Left forelimb (tissue), 1 donor: ENCODE results near the gene GALNT2.

Experiments used
- DNase-seq: peaks from one replicate; pipeline ENCODE4 v3.0.0-alpha.2; 2018; ENCODE audit warnings: low spot score

Gene GALNT2

DNA sequence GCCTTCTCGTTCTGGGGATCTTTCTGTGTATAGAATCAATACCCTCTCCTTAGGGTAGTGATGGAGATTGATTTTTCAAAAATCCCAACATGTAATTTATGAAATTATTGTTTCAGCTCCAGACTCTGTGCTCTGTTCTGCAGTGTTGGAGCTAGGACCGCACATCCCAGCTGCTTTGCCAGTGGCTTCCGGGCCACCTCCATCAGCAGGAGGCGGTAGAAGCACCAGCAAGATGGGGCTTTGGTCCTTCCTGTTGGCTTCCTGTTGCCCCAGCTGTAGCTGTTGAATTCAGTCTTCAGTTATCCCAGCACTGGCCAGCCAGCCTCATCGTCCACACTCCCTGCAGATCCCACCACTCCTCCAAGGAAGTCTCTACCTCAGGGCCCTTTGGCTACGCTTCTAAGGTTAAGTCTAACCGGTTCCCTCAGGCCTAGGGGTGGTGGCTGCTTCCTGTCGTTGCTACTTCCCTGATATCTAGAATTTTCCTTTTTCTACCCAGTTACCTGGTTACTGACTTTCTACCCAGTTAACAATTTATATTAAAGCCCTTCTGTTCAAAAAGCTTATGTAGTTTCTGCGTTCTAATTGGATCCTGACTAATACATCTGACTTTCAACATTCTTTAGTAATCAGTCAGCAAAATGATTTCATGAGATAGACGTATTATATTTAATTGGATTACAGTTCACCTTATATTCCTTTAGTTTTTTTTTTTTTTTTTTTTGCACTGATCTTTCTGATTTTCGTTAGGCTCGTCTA lies 24.6 kb downstream of the GALNT2 start:
- DNase-seq, result no peak

DNA sequence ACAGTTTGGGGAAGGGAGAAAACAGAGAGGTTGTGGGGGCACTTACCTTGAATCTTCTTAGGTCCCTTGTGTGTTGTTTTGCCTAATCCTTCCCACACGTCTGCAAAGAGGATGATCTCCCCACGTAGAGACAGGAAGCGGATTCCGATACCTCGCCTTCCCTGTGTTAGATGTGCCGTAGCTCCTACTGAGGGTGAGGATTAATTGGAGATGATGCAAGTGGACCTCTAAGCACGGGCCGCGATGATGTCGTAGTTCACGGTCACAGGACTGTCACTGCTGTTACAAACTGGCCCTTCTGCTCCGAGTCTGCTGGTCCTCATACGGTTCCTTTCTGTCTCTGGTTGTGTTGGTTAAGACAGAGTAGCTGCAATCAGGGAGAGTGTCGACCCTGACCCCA lies 27.7 kb downstream of the GALNT2 start:
- no peak for DNase-seq

- DNase-seq, result no peak
Measured at GRCh38 chr1:230095938-230096337, 28.9 kb downstream of the GALNT2 start.

DNA sequence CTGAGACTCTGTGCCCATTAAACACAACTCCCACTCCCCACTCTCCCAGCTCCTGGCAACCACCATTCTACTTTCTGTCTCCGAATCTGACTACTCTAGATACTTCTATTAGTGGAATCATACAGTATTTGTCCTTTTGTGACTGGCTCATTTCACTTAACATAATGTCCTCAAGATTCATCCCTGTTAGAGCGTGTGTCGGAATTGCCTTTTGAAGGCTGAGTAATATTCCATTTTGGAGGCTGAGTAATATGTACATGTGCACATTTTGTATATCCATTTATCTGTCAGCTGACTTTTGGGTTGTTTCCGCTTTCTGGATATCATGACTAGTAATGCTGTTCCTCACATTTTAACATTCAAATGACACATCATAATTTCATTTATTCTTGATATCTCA lies 30.3 kb downstream of the GALNT2 start:
- DNase-seq, result no peak

- DNase-seq, result no peak
Measured at GRCh38 chr1:230098723-230099122, 31.7 kb downstream of the GALNT2 start.

DNA sequence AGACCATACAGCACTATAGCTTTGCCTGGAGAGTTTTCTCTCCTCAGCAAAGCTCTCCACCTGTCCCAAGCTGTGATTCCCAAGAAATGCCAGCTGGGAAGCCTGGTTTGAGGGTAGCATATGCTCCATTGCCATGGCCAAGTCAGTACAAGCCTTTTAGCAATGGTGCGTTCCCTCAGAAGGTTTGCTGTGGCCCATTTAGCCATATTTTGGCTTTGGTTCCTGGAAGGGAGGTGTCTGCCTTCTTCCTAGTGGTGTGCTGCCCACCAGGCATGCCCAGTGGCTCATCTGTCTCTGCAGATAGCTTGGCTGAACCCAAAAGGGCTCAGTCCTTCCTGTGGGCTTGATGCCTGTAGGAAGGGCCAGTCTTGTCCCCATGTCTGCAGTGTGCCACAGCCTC lies 32.4 kb downstream of the GALNT2 start:
- DNase-seq, result no peak

DNA sequence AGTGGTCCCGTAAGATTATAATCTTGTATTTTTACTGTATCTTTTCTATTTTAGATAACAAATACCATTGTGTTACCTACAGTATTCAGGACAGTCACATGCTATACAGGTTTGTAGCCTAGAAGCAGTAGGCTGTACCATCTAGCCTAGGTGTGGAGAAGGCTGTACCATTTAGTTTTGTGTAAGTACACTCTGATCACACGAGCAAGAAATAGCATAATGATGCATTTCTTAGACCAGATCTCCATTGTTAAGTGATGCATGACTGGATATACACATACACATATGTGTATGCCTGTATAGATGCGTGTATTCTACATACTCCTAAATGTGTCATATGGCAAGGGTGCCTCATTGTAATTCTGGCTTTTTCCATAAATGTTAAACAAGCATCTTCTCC lies 33.9 kb downstream of the GALNT2 start:
- no peak for DNase-seq

- DNase-seq, result no peak
Measured at GRCh38 chr1:230101556-230101955, 34.5 kb downstream of the GALNT2 start.

- DNase-seq, result no peak
Measured at GRCh38 chr1:230102046-230102445, 35.0 kb downstream of the GALNT2 start.

- no peak for DNase-seq
Measured at GRCh38 chr1:230102472-230102871, 35.4 kb downstream of the GALNT2 start.

DNA sequence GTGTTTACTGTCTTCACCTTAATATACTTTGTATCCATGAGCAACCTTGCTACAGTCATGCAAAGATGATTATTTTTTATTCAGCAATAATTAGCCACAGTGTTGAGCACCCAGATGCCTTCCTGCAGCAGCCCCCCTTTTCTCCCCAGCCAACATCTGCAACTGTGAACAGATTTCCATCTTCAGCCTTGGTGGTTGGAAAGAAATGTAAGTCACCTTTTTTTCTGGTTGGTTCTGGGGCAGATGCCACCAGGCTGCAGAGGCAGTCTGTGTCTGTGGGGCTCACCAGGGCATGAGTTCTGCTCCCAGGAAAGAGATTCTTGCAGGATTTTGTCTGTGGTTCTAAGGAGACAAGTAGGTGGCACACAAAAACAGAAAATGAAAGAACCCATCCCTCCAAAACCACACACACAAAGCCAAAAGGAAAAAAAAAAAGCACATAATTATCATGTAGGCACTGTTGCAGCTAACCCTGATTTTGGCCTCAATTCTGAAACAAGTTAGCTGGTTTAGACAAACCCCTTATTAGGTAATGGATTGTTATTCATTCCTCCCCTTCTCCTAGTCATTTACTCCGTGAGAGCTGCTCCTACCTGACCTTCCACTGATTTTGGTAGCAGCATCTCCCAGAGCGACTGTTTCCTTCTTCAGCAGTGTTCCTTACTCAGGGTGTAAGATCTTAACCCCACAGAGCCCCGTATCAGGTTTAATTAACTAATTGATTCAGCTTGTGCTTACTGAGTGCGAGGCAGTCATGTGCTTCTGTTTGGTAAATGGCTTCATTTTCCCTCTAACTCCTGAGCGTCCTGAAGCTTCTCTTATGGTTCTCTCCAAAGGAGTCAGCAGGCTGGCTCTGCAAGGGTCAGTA lies 36.5 kb downstream of the GALNT2 start:
- no peak for DNase-seq

- DNase-seq, result peak; percentile 78
Measured at GRCh38 chr1:230104395-230105244, 37.6 kb downstream of the GALNT2 start.

- no peak for DNase-seq
Measured at GRCh38 chr1:230105245-230105753, 38.3 kb downstream of the GALNT2 start.

DNA sequence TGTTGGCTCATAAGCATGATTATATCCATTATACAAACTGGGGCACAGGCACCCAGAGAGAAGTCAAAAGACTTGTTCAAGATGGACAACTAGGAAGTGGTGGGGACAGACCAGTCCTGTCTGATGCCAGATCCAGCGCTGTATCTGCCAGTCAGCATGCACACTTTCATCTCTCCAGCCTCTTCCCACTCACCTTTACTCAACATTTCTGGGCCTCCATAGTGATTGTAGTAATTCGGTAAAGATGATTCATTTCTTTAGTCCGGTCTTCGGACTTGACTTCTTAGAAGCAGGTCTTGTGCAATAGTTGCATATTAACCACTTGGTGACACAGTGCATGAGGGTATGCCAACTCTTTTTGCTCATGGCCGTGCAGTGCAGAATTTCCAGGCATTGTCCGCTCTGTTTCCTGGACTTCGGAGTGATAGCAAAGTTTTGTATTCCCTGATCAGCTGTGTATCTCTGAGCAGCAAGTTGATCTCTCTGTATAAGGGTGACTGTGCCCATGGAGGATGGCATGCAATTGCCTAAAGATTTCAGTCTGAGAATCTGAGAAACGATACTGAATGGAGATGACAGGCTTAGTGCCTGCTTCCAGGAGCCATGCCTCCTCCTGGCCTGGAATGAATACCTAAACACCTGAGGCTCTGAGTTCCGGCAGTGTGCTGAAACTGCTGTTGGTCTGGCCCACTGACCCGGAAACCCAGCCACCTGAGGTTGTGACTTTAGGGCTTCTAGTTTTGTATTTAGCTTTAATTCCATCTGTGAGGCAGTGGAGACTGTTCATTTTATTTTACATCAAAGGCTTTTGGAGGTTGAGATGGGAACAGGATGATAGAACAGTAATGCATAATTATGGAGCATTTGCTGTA lies 39.0 kb downstream of the GALNT2 start:
- no peak for DNase-seq

GRCh38 chr1:230107941-230108340 lies 40.9 kb downstream of the GALNT2 start:
- no peak for DNase-seq

GRCh38 chr1:230108580-230108979 lies 41.5 kb downstream of the GALNT2 start:
- DNase-seq, result no peak

GRCh38 chr1:230109066-230109465 lies 42.0 kb downstream of the GALNT2 start:
- no peak for DNase-seq

DNA sequence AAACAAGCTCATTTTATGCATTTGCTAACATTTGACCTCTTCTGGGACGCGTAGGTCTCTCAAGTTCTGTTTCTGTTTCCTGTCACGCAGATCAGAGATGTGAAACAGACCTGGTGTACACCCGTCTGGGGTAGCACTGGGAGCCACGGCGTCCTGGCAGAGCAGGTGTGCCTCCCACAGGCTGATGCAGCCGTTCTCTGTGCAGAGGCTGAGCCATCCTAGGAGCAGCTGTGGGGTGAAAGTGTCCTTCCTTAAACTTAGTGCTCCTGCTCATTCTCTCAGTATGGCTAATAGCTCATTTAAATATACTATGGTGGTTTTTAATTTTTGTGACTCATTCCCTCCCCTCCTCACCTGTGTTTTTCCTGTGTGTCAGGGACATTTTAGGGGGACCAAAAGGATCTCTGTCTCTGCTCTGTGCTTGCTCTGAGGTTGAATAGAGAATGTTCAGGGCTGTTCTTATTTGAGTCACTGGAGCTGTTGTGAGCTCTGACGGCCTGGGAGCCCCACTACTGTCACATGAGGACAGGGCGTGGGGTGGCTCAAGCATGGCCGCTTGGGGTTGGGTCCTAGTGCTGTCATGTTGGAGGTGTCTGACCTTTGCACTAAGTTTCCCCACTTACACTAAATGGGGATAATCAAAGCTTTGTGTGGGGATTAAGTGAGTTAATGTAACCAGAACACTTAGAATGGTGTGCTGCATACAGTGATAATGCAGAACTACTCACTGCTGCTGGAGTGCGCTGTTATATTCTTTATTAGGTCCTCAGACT lies 43.0 kb downstream of the GALNT2 start:
- DNase-seq, result no peak

GRCh38 chr1:230110971-230111370 lies 43.9 kb downstream of the GALNT2 start:
- no peak for DNase-seq

DNA sequence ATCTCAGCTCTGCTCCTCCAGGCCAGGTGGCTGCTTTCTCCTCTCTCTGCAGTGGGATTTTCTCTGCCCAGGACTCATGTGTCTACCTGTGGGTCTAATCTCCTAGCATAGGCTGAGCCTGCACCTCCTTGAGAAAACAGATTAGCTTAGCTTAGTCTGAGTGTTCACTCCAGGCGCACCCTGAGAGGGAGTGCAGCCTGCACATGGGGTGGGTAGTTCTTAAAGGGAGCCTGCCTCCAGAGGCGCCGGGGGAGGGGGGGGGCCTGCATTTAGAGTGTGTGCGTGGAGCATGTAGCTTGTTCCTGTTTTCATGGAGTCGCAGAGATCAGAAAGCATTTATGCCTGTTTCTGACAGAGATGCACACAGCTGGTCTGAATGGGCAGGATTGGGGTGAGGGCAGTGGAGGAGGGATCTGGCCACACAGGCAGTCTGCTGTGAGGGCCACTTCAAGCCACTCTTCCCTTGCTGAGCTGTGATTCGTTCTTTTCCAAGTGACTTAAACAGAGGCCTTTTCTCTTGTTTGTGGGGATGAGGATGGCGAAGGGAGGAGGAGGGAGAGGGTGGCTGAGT lies 45.2 kb downstream of the GALNT2 start:
- no peak for DNase-seq
